ENCODE results near the gene RPS25. TPM values are rescaled to one million over a fixed set of nuclear protein-coding genes. Genes with fewer than 3 reads are reported as not detected.
"Not testable (repeated sequence)": the region's sequence is repeated elsewhere in the genome, so short reads cannot be mapped to it uniquely, and the experiment has no call there.

RPS25 gene
- total RNA-seq, 1 experiment from 2014 or later: 1,530 TPM

DNA sequence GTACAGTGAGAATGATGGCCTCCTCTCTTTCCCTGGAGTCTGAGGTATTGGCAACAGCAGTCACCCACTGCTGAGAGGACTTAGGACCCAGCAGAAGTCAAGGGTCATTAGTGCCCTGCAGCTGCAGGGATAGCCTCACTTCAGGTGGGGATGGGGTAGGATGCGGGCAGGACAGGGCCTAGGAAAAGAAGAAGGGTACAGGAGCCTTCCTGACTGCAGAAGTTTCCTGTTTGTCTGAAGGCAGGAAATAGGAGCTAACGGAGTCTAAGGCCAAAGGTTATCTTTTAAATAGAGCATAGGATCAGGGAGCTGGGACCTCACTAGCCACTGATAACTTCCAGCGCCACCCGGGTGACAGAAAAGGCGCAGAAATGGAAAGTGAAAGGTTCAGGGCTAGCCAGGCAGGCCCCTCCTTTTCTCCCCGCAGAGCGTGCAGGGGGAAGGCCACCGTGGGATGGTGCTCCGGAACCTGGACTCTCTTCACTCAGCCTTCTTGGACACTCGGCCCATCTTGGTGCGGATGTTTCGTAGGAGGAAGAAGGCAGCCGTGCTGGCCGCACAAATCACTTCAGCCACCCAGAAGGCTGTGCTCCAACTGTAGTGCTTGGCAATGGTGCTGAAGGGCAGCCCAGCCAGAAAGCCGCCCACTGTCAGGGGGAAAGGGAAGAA lies 6.4 kb upstream of the RPS25 start:
- DNase-seq (ENCODE audit: low read depth): no peak
- in situ Hi-C loops (cut with HindIII; ENCODE audit: low pct_unique_long_range_greater_than_20kb, low sequenced_read_pairs): no loop called here

DNA sequence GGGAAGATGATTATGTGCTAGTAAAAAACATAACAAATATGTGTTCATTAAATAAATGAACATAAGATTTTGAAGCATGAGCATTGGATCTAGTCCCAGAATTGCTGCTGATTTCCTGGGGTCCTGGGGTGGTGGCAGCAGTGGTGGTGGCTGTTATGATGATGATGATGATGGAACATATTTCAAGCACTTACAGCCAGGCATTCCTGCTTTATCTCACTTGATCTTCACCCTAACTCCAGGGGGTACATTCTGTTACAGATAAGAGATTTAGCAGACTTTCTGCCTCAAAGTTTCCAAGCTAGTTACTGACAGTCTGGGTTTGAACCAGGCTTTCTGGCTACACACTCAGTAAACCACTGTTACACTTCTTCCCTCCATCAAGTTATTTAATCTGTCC lies 5.6 kb upstream of the RPS25 start:
- in situ Hi-C loops (cut with HindIII; ENCODE audit: low pct_unique_long_range_greater_than_20kb, low sequenced_read_pairs): no loop called here
- no peak for DNase-seq (ENCODE audit: low read depth)

DNA sequence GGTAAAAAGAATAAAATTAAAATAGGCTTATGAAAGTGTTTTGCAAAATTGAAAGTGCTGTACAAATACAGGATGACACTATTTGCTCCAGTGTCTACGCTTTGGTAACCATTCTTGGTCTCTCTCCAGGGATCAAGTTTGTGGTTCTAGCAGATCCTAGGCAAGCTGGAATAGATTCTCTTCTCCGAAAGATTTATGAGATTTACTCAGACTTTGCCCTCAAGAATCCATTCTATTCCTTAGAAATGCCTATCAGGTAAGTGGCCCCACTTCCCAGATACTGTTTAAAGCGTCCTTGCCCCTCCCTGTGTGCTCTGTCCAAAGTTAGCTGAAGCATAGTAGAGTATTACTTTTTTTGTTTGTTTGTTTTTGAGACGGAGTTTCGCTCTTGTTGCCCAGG lies 3.5 kb upstream of the RPS25 start:
- in situ Hi-C loops (cut with HindIII; ENCODE audit: low pct_unique_long_range_greater_than_20kb, low sequenced_read_pairs): no loop called here
- no peak for DNase-seq (ENCODE audit: low read depth)

DNA sequence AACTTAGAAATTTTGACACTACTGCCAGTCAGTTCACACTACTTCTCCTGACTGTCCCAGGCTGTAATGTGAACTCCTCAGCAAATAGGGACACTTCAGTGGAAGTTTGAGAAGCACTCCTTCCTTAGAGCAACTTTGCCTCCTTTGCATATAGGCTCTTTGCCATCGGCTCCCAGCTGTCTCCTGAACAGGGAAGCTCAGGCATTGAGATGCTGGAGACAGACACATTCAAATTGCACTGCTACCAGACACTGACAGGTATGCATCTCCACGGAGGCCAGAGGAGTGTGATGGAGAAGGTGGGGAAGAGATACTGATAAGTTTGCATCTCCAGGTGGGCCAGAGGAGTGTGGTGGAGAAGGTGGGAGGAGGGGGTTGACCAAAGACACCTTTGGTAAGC lies 1.9 kb upstream of the RPS25 start:
- no peak for DNase-seq (ENCODE audit: low read depth)
- in situ Hi-C loops (cut with HindIII; ENCODE audit: low pct_unique_long_range_greater_than_20kb, low sequenced_read_pairs): no loop called here

DNA sequence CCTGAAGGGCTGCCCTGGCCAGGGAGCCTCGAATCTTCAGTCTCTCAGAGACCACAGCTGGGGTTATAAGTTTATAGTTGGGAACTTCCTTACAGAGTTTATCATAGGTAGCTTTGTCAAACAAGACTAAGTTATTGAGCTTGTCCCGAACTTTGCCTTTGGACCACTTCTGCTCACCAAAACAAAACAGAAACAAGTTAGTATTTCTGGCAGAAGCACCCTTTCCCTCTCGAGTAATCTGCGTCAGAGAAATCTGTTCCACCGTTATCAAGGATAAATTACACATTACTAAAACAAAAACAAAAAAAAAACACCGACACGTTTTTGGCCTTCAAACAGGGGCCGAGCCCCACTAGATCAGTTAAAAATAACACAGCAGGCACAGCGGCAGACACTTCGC lies 766 bp downstream of the RPS25 start:
- DNase-seq (ENCODE audit: low read depth); in situ Hi-C loops (cut with HindIII; ENCODE audit: low pct_unique_long_range_greater_than_20kb, low sequenced_read_pairs): not testable (repeated sequence)

DNA sequence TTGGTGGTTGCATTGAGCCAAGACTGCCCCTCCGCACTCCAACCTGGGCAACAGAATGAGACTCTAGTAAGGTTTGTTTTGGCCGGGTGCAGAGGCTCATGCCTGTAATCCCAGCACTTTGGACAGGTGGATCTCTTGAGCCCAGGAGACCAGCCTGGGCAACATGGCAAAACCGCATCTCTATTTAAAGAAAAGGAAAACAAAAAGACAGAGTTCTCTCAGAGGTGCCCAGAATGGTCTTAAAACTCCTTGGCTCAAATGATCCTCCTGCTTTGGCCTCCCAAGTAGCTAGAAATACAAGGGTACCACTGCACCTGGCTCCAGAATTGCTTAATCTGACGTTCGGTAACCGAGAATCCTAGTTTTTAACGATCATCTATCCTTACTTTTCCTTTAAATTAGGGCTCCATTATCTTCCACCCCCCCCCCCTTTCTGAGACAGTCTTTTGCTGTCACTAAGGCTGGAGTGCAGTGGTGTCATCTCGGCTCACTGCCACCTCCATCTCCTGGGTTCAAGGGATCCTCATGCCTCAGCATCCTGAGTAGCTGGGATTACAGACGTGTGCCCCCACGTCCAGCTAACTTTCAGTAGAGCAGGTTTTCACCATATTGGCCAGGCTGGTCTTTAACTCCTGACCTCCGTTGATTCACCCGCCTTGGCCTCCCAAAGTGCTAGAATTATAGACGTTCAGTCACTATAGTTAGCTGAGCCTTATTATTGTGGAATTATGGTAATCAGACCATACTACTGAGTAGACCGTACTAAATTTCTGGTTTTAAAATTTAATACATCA lies 1.7 kb downstream of the RPS25 start:
- in situ Hi-C loops (cut with HindIII; ENCODE audit: low pct_unique_long_range_greater_than_20kb, low sequenced_read_pairs): no loop called here

DNA sequence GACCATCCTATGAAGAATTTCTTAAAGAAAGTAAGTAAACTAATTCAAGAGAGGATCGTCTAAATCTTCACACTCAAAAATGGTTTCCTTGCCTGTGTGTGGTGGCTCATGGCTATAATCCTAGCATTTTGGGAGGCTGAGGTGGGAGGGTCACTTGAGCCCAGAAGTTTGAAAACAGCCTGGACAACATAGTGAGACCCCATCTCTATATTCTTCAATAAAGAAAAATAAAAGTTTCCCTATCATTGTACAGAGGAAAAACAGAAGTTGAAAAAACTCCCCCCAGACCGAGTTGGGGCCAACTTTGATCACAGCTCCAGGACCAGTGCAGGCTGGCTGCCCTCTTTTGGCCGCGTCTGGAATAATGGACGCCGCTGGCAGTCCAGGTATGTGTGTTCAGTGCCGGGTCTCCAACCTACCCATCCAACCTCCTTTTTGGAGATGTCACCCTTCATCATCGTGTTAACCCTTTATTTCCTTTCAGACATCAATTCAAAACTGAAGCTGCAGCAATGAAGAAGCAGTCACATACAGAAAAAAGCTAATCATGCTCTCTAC lies 3.0 kb downstream of the RPS25 start:
- no peak for DNase-seq (ENCODE audit: low read depth)
- in situ Hi-C loops (cut with HindIII; ENCODE audit: low pct_unique_long_range_greater_than_20kb, low sequenced_read_pairs): no loop called here

More for the DNA sequence above, 1.7 kb downstream of the RPS25 start:
- no peak for DNase-seq (ENCODE audit: low read depth)

DNA sequence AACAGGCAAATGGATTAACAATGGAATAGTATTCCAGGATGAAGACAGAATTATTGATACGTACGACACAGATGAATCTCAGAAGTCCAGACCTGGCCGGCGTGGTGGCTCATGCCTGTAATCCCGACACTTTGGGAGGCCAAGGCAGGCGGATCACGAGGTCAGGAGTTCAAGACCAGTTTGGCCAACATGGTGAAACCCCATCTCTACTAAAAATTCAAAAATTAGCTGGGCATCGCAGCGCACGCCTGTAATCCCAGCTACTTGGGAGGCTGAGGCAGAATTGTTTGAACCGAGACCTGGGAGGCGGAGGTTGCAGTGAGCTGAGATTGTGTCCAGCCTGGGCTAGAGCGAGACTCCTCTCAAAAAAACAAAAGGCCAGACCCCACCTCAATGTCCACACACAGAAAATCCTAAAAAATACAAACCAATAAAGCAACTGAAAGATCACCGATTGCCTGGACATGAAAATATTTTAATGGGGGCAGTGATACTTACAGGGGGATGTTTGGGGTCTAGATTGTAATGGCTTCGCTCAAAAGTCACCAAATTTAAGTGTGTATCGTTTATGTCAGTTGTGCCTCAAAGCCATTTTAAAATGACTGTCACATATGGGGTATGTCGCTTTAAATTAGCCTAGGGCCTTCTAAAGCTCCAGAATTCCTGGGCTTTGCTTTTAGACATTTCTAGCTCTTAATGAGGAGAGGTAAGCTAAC lies 3.8 kb downstream of the RPS25 start:
- no peak for DNase-seq (ENCODE audit: low read depth)
- in situ Hi-C loops (cut with HindIII; ENCODE audit: low pct_unique_long_range_greater_than_20kb, low sequenced_read_pairs): no loop called here

DNA sequence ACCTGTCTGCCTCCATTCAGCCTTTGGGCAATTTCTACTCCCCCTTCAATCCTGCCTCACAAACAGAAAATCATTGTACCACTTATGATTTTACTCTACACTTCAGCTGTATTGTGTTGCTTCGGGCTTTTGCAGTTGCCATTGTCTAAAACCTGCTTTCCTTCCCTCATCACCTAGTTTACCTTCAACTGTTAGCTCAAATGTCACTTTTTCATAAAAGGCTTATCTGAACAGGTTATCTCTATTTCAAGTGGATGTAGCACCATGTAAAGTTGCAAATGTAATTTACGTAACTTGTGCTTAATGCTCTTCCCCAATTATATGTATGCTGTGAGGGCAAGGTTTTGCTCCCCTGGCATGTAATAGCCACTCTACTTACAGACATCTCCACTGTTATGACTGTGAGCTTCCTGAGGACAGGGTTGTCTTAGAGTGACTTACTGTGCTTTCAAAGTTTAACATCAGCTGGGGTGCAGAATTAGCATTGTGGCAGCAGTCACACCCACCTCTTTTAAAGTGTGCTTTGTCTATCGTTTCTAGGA lies 5.4 kb downstream of the RPS25 start:
- in situ Hi-C loops (cut with HindIII; ENCODE audit: low pct_unique_long_range_greater_than_20kb, low sequenced_read_pairs): no loop called here
- no peak for DNase-seq (ENCODE audit: low read depth)

DNA sequence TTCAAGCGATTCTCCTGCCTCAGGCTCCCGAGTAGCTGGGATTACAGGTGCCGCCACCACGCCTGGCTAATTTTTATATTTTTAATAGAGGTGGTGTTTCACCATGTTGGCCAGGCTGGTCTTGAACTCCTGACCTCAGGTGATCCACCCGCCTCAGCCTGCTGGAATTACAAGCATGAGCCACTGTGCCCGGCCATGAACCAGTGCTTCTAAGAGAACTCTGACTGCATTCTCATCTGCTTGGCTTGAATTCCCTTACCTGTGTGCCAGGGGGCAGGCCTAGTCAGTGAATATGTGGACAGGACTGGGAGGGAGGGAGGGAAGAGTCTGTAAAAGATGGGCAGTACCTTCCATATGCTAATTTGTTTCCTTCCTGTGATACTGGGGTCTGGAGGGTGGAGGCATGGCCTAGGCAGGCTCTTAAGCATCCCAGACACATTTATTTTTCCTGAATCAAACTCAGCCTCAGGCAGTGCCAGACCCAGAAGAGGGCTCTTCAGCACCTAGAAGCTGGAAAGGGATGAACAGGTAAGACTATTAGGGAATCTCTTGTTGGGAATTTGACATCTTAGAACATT lies 6.6 kb downstream of the RPS25 start:
- in situ Hi-C loops (cut with HindIII; ENCODE audit: low pct_unique_long_range_greater_than_20kb, low sequenced_read_pairs): no loop called here
- DNase-seq (ENCODE audit: low read depth): no peak

DNA sequence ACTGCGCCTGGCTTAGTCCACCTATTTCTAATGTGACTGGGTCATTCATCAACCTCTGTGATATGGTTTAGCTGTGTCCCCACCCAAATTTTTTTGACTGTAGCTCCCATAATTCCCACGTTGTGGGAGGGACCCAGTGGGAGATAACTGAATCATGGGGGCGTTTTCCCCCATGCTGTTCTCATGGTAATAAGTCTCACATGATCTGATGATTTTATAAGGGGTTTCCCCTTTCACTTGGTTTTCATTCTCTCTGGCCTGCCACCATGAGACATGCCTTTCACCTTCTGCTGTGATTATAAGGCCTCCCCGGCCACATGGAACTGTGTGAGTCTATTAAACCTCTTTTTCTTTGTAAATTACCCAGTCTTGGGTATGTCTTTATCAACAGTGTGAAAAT lies 11.5 kb downstream of the RPS25 start:
- in situ Hi-C loops (cut with HindIII; ENCODE audit: low pct_unique_long_range_greater_than_20kb, low sequenced_read_pairs): no loop called here
- peak; percentile 19 for DNase-seq (ENCODE audit: low read depth)

DNA sequence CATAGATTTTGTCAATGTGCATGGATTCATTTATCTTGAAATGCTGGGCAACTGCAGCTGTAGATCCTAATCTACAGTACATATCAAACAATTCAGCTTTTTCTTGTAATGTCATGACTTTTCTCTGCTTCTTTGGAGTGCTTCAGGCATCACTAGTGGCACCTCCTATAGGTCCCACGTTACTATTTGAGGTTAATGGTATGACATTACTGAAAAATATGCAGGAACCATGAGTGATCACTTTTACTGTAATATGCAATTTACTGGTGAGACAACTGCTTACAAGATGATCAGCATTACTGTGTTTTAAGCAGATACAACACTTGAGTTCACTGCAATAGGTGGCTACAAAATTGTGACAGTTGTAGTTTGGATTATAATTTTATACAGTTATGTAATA lies 17.2 kb downstream of the RPS25 start:
- in situ Hi-C loops (cut with HindIII; ENCODE audit: low pct_unique_long_range_greater_than_20kb, low sequenced_read_pairs): no loop called here
- no peak for DNase-seq (ENCODE audit: low read depth)

DNA sequence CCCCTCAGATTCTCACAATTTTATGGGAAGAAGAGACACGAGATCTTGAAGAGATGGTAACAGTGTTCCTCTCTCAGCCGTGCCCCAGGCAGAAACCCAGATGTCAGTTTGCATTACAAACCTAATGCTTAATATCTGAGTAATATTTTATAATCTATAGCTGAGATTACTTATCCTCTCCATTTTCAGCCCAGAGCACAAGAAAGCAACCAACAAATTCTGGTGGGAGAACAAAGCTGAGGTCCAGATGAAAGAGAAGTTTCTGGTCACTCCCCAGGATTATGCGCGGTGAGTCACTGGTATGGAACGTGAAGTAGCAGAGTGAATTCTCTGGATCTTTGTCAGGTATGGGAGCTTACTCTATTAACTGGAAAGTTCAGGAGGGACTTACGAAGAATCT lies 19.3 kb downstream of the RPS25 start:
- peak; percentile 50 for DNase-seq (ENCODE audit: low read depth)
- in situ Hi-C loops (cut with HindIII; ENCODE audit: low pct_unique_long_range_greater_than_20kb, low sequenced_read_pairs): no loop called here

DNA sequence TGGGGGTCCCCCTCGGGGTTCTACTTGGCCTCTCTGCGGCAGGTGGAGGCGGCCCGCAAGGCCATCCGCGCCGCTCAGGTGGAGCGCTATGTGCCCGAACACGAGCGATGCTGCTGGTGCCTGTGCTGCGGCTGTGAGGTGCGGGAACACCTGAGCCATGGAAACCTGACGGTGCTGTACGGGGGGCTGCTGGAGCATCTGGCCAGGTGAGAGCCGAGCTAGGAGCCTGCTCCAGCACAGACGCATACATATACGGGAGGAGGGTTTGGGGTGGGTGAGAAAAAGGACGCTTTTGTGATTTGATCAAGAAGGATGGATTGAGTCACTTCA lies 19.8 kb downstream of the RPS25 start:
- in situ Hi-C loops (cut with HindIII; ENCODE audit: low pct_unique_long_range_greater_than_20kb, low sequenced_read_pairs): no loop called here
- no peak for DNase-seq (ENCODE audit: low read depth)

DNA sequence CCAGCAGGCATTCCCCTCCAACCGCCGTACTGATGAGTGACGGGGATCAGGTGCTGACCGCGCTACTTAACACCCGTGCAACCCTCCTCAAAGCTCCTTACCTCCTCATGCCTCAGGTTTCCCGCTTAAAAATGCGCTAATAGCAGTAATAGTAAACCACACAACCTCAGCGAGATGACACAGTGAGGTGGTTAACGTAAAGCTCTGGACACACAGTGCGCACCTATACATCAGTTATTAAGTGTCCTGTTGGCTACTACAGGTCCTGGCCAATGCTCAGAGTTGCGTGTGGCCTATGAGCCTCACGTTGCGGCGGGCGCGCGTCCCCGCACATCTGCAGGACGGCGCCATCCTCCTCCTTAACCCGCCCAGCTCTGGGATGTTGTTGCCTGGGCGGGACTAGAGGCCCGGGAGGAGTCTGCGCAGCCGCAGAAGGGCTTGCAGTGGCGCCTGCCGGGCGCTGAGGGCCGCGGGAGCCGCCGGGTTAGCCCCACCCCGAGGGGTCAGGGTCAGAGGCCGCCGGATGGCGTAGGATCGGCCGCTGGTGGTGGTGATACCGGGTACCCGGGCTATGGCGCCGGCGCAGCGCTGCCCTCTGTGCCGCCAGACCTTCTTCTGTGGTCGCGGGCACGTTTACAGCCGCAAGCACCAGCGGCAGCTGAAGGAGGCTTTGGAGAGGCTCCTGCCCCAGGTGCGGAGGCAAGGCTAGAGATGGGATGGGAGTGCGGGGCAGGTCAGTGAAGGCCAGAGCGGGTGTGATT lies 20.3 kb downstream of the RPS25 start, which contains the start of gene CENATAC:
Gene CENATAC, plus strand, starts transcription at position 512 of the 761 bp plus-strand sequence. Its CDS starts 60 bp downstream, at position 572.
- peak; percentile 84 for DNase-seq (ENCODE audit: low read depth)
- in situ Hi-C loops (cut with HindIII; ENCODE audit: low pct_unique_long_range_greater_than_20kb, low sequenced_read_pairs): no loop called here

DNA sequence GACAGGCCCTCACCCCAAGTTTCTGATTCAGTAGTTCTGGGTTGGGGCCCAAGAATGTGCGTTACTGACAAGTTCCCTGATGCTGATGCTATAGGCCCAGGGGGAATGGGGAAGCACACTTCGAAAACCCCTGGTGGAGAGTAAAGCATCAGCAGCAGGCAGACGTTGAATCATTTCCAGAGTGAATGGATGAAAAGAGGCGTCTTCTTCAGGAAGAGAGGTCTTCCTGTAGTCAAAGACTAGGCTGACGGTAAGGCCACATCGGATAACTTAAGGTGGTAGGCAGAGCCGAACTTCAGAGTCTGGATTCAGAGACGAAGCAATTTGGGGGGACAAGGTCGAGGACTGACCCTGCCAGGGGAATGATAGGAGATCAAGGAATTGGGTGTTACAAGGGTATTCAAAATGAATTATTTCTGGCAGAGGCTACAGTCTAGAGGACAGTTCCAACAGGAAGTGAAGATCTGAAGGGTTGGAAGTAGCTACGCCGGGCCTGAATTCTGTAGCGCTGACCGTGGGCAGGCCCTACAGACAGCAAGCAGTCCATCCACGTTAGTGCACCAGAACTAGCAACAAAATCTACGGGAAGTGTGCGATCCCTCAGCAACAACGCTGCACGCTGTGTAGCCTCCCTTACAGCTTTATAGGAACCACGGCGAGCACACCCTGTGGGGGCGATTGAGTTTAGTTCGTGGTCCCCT lies 21.1 kb downstream of the RPS25 start:
- in situ Hi-C loops (cut with HindIII; ENCODE audit: low pct_unique_long_range_greater_than_20kb, low sequenced_read_pairs): no loop called here
- DNase-seq (ENCODE audit: low read depth): no peak

DNA sequence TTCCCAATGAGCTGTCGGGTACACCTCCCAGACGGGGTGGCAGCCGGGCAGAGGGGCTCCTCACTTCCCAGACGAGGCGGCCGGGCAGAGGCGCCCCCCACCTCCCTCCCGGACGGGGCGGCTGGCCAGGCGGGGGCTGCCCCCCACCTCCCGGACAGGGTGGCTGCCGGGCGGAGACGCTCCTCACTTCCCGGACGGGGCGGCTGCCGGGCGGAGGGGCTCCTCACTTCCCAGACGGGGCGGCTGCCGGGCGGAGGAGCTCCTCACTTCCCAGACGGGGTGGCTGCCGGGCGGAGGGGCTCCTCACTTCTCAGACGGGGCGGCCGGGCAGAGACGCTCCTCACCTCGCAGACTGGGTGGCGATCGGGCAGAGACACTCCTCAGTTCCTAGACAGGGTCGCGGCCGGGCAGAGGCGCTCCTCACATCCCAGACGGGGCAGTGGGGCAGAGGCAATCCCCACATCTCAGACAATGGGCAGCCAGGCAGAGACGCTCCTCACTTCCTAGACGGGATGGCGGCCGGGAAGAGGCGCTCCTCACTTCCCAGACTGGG lies 26.6 kb downstream of the RPS25 start:
- DNase-seq (ENCODE audit: low read depth); in situ Hi-C loops (cut with HindIII; ENCODE audit: low pct_unique_long_range_greater_than_20kb, low sequenced_read_pairs): not testable (repeated sequence)

Measured in Caki2 (cell line).